ENCODE measurements around the gene BCAS1. TPM values are rescaled to one million over a fixed set of nuclear protein-coding genes. Genes with fewer than 3 reads are reported as not detected.

The BCAS1 gene
- total RNA-seq, 1 experiment from 2014 or later, result 1.2 TPM

DNA sequence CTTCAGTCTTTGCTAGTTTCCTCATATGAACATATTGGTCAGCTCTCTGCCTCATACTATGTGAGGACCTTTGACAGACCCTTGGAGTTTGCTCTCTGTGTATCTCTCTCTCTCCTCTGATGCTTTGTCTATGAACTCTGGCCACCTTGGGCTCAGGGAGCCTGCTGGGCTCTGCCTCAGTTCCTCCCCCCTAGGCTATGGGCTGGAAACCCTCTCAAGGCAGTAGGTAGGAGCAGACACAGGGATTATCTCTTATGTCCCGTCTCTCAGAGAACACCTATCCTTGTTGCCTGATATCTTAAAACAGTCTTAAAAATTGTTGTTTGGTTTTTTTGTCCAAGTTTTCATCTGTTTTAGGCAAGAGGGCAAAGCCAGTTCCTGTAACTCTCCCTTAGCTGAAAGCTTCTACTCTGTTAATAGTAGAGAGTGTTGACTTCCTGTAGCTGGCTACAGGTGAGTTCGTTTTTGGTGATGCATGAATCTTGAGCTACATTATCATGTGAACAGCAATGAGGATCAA is 68.3 kb downstream of the BCAS1 start:
- CTCF ChIA-PET, result interaction anchor here (0.5 to 0.6 kb wide), 2 partner anchors 11 to 42 kb away, joined by 4 to 6 read pairs; no protein-coding TSS in a partner anchor
- intact Hi-C loops (cut with micrococcal nuclease; ENCODE audit: unreplicated experiment), result no loop called here
- Histone ChIP-seq H3K4me3 (ENCODE audit: low read depth, low read length) (no peak overlapping the region), H3K4me1 (no peaks in the 10 kb centered on the region), H3K27me3 (replicated peaks; ENCODE audit: control insufficient read depth, insufficient read depth, low read length) (peaks cover 1% of the 10 kb centered on the region), H3K9me3 (peaks cover 20% of the 10 kb centered on the region), H3K36me3 (ENCODE audit: control insufficient read depth, insufficient read depth, low read length) (no peaks in the 10 kb centered on the region)
- DNase-seq, result no peak
- POLR2A ChIA-PET, result no interaction called here
- H3K27me3 Mint-ChIP-seq (ENCODE audit: insufficient read depth, unreplicated experiment), result peaks cover 6% of the 10 kb centered on the region
- TF ChIP-seq, protein P1, sequence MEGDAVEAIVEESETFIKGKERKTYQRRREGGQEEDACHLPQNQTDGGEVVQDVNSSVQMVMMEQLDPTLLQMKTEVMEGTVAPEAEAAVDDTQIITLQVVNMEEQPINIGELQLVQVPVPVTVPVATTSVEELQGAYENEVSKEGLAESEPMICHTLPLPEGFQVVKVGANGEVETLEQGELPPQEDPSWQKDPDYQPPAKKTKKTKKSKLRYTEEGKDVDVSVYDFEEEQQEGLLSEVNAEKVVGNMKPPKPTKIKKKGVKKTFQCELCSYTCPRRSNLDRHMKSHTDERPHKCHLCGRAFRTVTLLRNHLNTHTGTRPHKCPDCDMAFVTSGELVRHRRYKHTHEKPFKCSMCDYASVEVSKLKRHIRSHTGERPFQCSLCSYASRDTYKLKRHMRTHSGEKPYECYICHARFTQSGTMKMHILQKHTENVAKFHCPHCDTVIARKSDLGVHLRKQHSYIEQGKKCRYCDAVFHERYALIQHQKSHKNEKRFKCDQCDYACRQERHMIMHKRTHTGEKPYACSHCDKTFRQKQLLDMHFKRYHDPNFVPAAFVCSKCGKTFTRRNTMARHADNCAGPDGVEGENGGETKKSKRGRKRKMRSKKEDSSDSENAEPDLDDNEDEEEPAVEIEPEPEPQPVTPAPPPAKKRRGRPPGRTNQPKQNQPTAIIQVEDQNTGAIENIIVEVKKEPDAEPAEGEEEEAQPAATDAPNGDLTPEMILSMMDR (IDR thresholded peaks at IDR 0.05; ENCODE audit: insufficient read depth in 1 of 2, low read depth in 1 of 2, low read length in 1 of 2, severe bottlenecking in 1 of 2, unreplicated experiment in 1 of 2), result no peak
- peaks cover 40% of the 10 kb centered on the region for H3K9me3 Mint-ChIP-seq (ENCODE audit: unreplicated experiment)
- no peak overlapping the region for H3K4me3 Mint-ChIP-seq (ENCODE audit: unreplicated experiment)
- BruUV-seq (replicated peaks), result no TSS peak
- no peak overlapping the region for H3K27ac Mint-ChIP-seq (ENCODE audit: unreplicated experiment)
- no peaks in the 10 kb centered on the region for H3K4me1 Mint-ChIP-seq (ENCODE audit: low read depth, unreplicated experiment)
- no peaks in the 10 kb centered on the region for H3K36me3 Mint-ChIP-seq (ENCODE audit: insufficient read depth, unreplicated experiment)

DNA sequence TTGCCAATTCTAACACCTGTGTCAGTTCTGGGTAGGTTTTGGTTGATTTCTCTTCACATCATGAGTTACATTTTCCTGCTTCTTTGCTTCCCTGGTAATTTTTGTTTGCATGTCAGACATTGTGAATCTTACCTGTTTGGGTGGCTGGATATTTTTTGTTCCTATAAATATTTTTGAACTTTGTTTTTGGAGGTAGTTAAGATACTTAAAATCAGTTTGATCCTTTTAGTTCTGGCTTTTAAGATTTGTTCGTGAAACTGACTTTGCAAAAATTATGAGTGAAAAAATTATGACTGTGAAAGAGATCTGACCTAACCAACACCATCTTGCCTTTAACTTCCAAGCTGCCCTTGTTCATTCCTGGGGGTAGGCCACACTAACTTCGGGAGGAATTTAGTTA is 69.5 kb downstream of the BCAS1 start:
- Mint-ChIP-seq H3K27me3 (ENCODE audit: insufficient read depth, unreplicated experiment) (peaks cover 14% of the 10 kb centered on the region), H3K9me3 (ENCODE audit: unreplicated experiment) (peaks cover 40% of the 10 kb centered on the region), H3K4me1 (ENCODE audit: low read depth, unreplicated experiment) (no peaks in the 10 kb centered on the region), H3K27ac (ENCODE audit: unreplicated experiment) (no peak overlapping the region), H3K36me3 (ENCODE audit: insufficient read depth, unreplicated experiment) (no peaks in the 10 kb centered on the region), H3K4me3 (ENCODE audit: unreplicated experiment) (no peak overlapping the region)
- Histone ChIP-seq H3K36me3 (ENCODE audit: control insufficient read depth, insufficient read depth, low read length) (no peaks in the 10 kb centered on the region), H3K9me3 (peaks cover 20% of the 10 kb centered on the region), H3K4me3 (ENCODE audit: low read depth, low read length) (no peak overlapping the region), H3K27me3 (replicated peaks; ENCODE audit: control insufficient read depth, insufficient read depth, low read length) (no peaks in the 10 kb centered on the region; the same call in 1 of the 2 replicates), H3K4me1 (no peaks in the 10 kb centered on the region)
- no peak for DNase-seq
- ChIA-PET POLR2A (no interaction called here), CTCF (no interaction called here)
- no TSS peak for BruUV-seq (replicated peaks)
- intact Hi-C loops (cut with micrococcal nuclease; ENCODE audit: unreplicated experiment), result no loop called here
- TF ChIP-seq, protein P1 (IDR thresholded peaks at IDR 0.05; ENCODE audit: insufficient read depth in 1 of 2, low read depth in 1 of 2, low read length in 1 of 2, severe bottlenecking in 1 of 2, unreplicated experiment in 1 of 2), result no peak

DNA sequence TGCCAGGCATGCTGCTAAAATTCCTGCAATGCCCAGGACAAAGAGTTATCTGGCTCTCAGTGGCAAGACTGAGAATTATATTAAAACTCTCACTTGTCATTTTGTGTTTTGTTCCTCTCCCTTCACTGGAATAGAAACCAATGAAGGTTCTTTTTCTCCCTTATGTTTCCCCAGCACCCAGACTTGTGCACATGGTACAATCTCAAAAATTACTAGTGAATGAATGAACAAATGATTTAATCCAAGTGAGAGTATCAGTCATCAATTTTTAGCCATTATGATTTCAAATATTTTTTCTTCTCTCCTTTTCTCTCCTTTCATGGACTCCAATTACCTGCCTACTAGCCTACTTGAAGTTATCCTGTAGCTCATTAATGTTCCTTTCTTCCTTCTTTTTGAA is 70.1 kb downstream of the BCAS1 start:
- Mint-ChIP-seq H3K27ac (ENCODE audit: unreplicated experiment) (no peak overlapping the region), H3K4me3 (ENCODE audit: unreplicated experiment) (no peak overlapping the region), H3K36me3 (ENCODE audit: insufficient read depth, unreplicated experiment) (no peaks in the 10 kb centered on the region), H3K9me3 (ENCODE audit: unreplicated experiment) (peaks cover 40% of the 10 kb centered on the region), H3K4me1 (ENCODE audit: low read depth, unreplicated experiment) (no peaks in the 10 kb centered on the region), H3K27me3 (ENCODE audit: insufficient read depth, unreplicated experiment) (peaks cover 10% of the 10 kb centered on the region)
- H3K4me3 ChIP-seq (ENCODE audit: low read depth, low read length), result no peak overlapping the region
- peaks cover 20% of the 10 kb centered on the region for H3K9me3 ChIP-seq
- intact Hi-C loops (cut with micrococcal nuclease; ENCODE audit: unreplicated experiment), result no loop called here
- BruUV-seq (replicated peaks), result no TSS peak
- POLR2A ChIA-PET, result no interaction called here
- CTCF ChIA-PET, result no interaction called here
- no peaks in the 10 kb centered on the region for H3K36me3 ChIP-seq (ENCODE audit: control insufficient read depth, insufficient read depth, low read length)
- no peak for DNase-seq
- TF ChIP-seq, protein P1 (IDR thresholded peaks at IDR 0.05; ENCODE audit: insufficient read depth in 1 of 2, low read depth in 1 of 2, low read length in 1 of 2, severe bottlenecking in 1 of 2, unreplicated experiment in 1 of 2), result no peak
- no peaks in the 10 kb centered on the region for H3K27me3 ChIP-seq (replicated peaks; ENCODE audit: control insufficient read depth, insufficient read depth, low read length)
- no peaks in the 10 kb centered on the region for H3K4me1 ChIP-seq
